Brain microvascular endothelial cell (primary cell): ENCODE results near the gene ASPHD2.

Experiments used
- DNase-seq: peaks from one replicate; pipeline ENCODE4 v3.0.0-alpha.2; 2020
- H3K27ac ChIP-seq: fragments of 250-450 bp; sonication (Bioruptor Pico); 2 replicates; pipeline ENCODE4 v1.5.1; 2020; ENCODE audit warnings: mild to moderate bottlenecking, moderate library complexity
- H3K27me3 ChIP-seq: fragments of 250-450 bp; sonication (Bioruptor Pico); replicated peaks from 2 replicates; pipeline ENCODE4 v1.5.1; 2020; ENCODE audit warnings: mild to moderate bottlenecking
- H3K36me3 ChIP-seq: fragments of 250-450 bp; sonication (Bioruptor Pico); replicated peaks from 2 replicates; pipeline ENCODE4 v1.5.1; 2020; ENCODE audit warnings: mild to moderate bottlenecking
- H3K4me3 ChIP-seq: 2 replicates; pipeline ENCODE4 v1.5.1; 2011; ENCODE audit warnings: low read depth, mild to moderate bottlenecking, control low read depth, low read length, moderate library complexity
- in situ Hi-C: cut with HindIII; loops from 2 replicates; pipeline ENCODE4 v1.10.0; 2017; ENCODE audit warnings: low sequenced_read_pairs, low pct_ligation_motif_present
- TF ChIP-seq, protein P1 (sequence below): IDR thresholded peaks from 2 replicates; pipeline ENCODE4 v1.5.1; 2011; ENCODE audit warnings: low read depth, mild to moderate bottlenecking, moderate library complexity, low read length, control low read depth, inconsistent platforms; ENCODE audit errors: missing control alignments

Gene ASPHD2

DNA sequence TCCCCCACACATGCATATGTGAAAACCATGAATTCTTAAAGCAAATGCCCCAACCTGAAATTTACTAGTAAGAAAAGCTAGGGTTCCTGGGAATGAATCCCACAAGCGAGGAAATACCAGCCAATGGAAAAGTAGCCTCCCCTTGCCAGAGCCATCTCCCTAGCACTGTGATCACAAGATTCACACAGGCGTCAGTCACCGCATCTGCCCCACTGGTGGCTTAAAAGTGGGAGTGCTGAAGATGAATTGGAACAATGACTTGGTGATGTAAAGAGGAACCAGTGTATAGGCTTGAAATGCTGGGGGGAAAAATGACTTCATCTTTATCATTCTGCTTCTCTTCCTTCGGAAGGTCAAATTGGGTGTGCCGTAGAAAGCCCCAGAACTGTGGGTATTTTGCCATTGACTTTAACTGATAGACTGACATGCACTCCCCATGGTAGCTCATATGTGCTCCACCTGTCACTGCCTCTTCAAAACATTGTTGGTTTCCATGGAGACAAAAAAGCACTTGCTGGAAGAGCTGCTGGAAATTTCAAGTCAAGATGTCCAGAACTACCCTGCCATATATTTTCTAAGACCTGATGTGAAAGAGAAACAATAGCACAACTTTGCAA, 19.2 kb upstream of the ASPHD2 start:
- TF ChIP-seq, protein P1, sequence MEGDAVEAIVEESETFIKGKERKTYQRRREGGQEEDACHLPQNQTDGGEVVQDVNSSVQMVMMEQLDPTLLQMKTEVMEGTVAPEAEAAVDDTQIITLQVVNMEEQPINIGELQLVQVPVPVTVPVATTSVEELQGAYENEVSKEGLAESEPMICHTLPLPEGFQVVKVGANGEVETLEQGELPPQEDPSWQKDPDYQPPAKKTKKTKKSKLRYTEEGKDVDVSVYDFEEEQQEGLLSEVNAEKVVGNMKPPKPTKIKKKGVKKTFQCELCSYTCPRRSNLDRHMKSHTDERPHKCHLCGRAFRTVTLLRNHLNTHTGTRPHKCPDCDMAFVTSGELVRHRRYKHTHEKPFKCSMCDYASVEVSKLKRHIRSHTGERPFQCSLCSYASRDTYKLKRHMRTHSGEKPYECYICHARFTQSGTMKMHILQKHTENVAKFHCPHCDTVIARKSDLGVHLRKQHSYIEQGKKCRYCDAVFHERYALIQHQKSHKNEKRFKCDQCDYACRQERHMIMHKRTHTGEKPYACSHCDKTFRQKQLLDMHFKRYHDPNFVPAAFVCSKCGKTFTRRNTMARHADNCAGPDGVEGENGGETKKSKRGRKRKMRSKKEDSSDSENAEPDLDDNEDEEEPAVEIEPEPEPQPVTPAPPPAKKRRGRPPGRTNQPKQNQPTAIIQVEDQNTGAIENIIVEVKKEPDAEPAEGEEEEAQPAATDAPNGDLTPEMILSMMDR, result no peak
- no peak for DNase-seq
- no peaks in the 10 kb centered on the region for H3K36me3 ChIP-seq
- no peak overlapping the region for H3K27ac ChIP-seq
- H3K27me3 ChIP-seq, result peaks cover 5% of the 10 kb centered on the region
- in situ Hi-C loops, result no loop called here
- no peak overlapping the region for H3K4me3 ChIP-seq

DNA sequence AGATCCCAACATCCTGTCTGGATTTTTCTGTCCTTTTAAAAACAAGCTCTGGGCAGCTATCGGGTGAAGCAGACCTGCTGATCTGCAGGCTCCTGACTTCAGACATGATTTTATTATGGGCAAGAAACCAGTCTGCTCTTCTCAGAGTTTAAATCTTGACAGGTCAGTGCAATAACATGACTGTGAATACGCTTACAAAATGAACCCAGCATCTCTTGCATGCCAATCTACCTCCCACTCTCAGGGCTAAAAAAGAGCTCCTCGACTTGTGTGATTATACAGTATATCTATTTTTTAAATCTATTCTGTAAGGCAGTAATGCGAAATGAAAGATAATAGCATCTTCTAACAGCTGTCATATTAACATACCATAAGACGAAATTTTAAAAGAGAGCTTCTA, 18.7 kb upstream of the ASPHD2 start:
- no peak for DNase-seq
- H3K36me3 ChIP-seq, result no peaks in the 10 kb centered on the region
- no peak overlapping the region for H3K27ac ChIP-seq
- TF ChIP-seq, protein P1, result no peak
- H3K27me3 ChIP-seq, result peaks cover 5% of the 10 kb centered on the region
- H3K4me3 ChIP-seq, result no peak overlapping the region
- in situ Hi-C loops, result no loop called here

DNA sequence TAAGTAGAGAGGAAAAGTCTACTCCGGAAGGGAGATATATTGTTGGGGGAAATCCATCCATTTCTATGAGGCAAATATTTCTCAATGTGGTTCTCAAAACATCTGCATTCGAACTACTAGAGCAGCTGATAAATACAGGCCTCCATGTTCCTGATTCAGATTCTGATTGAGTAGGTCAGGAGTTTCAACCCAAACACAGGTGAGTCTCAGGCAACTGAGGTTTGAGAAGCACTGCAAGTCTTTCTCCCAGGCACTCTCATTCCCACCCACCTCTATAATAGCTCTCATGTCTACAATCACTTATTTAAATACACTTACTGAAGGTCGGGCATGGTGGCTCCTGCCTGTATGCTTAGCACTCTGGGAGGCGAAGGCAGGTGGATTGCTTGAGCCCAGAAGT, 14.7 kb upstream of the ASPHD2 start:
- Histone ChIP-seq H3K4me3 (no peak overlapping the region), H3K36me3 (no peaks in the 10 kb centered on the region), H3K27ac (no peak overlapping the region), H3K27me3 (peaks cover 5% of the 10 kb centered on the region)
- TF ChIP-seq, protein P1, result no peak
- DNase-seq, result no peak
- in situ Hi-C loops, result no loop called here

DNA sequence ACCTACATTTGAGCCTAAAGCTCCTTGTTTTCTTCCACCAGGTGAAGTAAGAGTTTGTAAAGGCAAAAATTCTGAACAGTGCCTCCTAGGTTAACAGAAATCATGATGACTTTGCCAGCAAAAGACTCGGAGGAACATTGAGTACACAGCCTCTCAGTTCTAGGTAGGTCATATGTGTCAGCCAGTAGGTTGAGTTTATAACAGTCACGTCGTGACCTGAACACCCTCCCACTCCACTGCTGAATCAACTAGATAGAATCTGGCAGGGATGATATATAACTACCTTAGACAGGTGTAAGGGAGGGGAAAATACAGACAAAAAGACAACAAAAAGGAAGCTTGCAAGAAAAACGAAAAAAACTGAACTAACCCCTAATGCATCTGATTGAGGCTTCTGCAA, 12.8 kb upstream of the ASPHD2 start:
- no peak overlapping the region for H3K4me3 ChIP-seq
- no peaks in the 10 kb centered on the region for H3K36me3 ChIP-seq
- in situ Hi-C loops, result no loop called here
- TF ChIP-seq, protein P1, result no peak
- peaks cover 3% of the 10 kb centered on the region for H3K27me3 ChIP-seq
- no peak overlapping the region for H3K27ac ChIP-seq
- no peak for DNase-seq

DNA sequence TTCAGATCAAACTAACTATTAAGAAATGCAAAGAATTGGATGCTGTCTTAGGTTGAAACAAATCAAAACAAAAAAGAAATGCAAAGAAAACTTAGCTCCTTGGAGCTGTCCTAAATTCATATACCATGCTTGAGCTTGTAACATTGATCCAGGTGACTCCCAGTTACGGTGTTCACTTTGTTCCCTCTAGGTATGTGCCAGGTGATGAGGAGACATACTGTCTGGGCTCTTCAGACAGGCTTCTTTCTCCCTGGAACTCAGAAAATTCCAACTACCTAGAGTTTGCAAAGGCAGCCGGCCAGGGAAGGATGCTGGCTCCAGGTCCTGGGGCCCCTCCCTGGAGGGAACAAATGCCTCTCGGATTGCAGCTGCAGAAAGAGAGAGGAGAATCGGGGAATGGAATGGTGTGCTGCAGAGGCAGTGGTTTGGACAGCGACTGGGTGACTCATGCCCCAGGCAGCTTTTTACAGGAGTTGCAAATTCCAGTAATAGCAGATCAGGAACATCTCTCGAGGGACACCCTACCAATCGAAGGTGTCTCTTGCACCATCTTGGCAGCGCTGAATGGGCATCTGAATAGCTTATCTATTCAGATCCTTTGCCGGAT, 12.3 kb upstream of the ASPHD2 start:
- peak; percentile 70 for DNase-seq
- H3K36me3 ChIP-seq, result no peaks in the 10 kb centered on the region
- H3K27me3 ChIP-seq, result peaks cover 3% of the 10 kb centered on the region
- H3K27ac ChIP-seq, result no peak overlapping the region
- H3K4me3 ChIP-seq, result no peak overlapping the region
- TF ChIP-seq, protein P1, result no peak
- in situ Hi-C loops, result no loop called here

DNA sequence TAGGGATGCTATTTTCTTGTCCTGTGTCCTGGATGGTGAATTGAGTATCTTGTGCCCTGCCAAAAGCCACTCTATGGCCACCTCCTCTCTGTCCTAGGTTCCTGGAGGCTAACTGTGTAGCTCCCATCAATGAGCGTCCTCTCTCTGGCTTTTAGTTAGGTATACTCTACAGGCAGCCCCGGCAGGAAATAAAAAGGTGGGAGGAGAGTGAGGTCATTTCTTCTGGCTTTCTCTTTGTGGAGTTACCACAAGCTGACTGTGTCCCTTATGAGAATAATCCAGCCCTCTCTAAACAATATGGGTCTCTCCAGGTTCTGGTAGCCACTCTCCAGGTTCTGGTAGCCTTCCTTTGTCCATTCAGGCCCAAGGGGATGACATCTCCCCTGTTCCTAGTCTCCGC, 11.7 kb upstream of the ASPHD2 start:
- Histone ChIP-seq H3K27me3 (peaks cover 3% of the 10 kb centered on the region), H3K36me3 (no peaks in the 10 kb centered on the region), H3K27ac (no peak overlapping the region), H3K4me3 (no peak overlapping the region)
- in situ Hi-C loops, result no loop called here
- no peak for DNase-seq
- TF ChIP-seq, protein P1, result no peak
